Measurements from ENCODE around the gene UQCR10. TPM values are rescaled to one million over a fixed set of nuclear protein-coding genes. Genes with fewer than 3 reads are reported as not detected.

UQCR10 gene
- total RNA-seq, 1 experiment from 2014 or later, result 119 TPM

- intact Hi-C loops (cut with micrococcal nuclease), result no loop called here
- no peaks in the 10 kb centered on the region for H3K27me3 ChIP-seq (ENCODE audit: insufficient read depth, low read length)
- no peak overlapping the region for H3K4me3 ChIP-seq (replicated peaks in 1 of 2; ENCODE audit: low read depth in 1 of 2, low read length in 2 of 2)
- no peak overlapping the region for H3K4me2 ChIP-seq (ENCODE audit: low read length)
- RAD21 ChIA-PET (ENCODE audit: low non-redundant PET in 1 of 2, low total read pairs in 2 of 2, uncharacterized antibody in 2 of 2, unreplicated experiment in 2 of 2), result interaction anchor here in 1 of 2 experiments (0.6 kb wide), 1 partner anchor 496 kb away, joined by 3 read pairs; no protein-coding TSS in a partner anchor
- no peak overlapping the region for H3K9ac ChIP-seq (ENCODE audit: low read length)
- CTCF ChIA-PET, result no interaction called here
- TF ChIP-seq ZNF274 (IDR thresholded peaks at IDR 0.05; ENCODE audit: low read depth, low read length) (no peak), ELF1 (IDR thresholded peaks at IDR 0.05; ENCODE audit: borderline replicate concordance, low read depth) (no peak), POLR2A (IDR thresholded peaks at IDR 0.05; ENCODE audit: borderline replicate concordance, extremely low read depth, insufficient read depth, insufficient read length) (no peak), TCF7L2 (IDR thresholded peaks at IDR 0.05; ENCODE audit: borderline replicate concordance, extremely low read depth, insufficient read depth, insufficient read length) (no peak), ZFX (IDR thresholded peaks at IDR 0.05) (no peak), FOSL1 (IDR thresholded peaks at IDR 0.05; ENCODE audit: low read depth) (no peak), YY1 (IDR thresholded peaks at IDR 0.05; ENCODE audit: extremely low read depth, insufficient replicate concordance, low read depth, low read length) (no peak), SRF (IDR thresholded peaks at IDR 0.05; ENCODE audit: low read depth) (no peak), CEBPB (IDR thresholded peaks at IDR 0.05; ENCODE audit: low read depth) (no peak), ZBTB33 (IDR thresholded peaks at IDR 0.05; ENCODE audit: extremely low read depth, insufficient replicate concordance, low read length) (no peak), ATF3 (IDR thresholded peaks at IDR 0.05) (no peak), RAD21 (IDR thresholded peaks at IDR 0.05; ENCODE audit: low read depth) (no peak), JUND (IDR thresholded peaks at IDR 0.05) (no peak), CBX3 (IDR thresholded peaks at IDR 0.05; ENCODE audit: low read depth) (no peak), EZH2phosphoT487 (IDR thresholded peaks at IDR 0.05; ENCODE audit: borderline replicate concordance) (no peak), POLR2AphosphoS5 (IDR thresholded peaks at IDR 0.05; ENCODE audit: low read depth, low read length) (no peak), EZH2 (IDR thresholded peaks at IDR 0.05) (no peak)
- TF ChIP-seq, protein P1, sequence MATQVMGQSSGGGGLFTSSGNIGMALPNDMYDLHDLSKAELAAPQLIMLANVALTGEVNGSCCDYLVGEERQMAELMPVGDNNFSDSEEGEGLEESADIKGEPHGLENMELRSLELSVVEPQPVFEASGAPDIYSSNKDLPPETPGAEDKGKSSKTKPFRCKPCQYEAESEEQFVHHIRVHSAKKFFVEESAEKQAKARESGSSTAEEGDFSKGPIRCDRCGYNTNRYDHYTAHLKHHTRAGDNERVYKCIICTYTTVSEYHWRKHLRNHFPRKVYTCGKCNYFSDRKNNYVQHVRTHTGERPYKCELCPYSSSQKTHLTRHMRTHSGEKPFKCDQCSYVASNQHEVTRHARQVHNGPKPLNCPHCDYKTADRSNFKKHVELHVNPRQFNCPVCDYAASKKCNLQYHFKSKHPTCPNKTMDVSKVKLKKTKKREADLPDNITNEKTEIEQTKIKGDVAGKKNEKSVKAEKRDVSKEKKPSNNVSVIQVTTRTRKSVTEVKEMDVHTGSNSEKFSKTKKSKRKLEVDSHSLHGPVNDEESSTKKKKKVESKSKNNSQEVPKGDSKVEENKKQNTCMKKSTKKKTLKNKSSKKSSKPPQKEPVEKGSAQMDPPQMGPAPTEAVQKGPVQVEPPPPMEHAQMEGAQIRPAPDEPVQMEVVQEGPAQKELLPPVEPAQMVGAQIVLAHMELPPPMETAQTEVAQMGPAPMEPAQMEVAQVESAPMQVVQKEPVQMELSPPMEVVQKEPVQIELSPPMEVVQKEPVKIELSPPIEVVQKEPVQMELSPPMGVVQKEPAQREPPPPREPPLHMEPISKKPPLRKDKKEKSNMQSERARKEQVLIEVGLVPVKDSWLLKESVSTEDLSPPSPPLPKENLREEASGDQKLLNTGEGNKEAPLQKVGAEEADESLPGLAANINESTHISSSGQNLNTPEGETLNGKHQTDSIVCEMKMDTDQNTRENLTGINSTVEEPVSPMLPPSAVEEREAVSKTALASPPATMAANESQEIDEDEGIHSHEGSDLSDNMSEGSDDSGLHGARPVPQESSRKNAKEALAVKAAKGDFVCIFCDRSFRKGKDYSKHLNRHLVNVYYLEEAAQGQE (IDR thresholded peaks at IDR 0.05; ENCODE audit: low read depth), result no peak
- TF ChIP-seq, protein P2, sequence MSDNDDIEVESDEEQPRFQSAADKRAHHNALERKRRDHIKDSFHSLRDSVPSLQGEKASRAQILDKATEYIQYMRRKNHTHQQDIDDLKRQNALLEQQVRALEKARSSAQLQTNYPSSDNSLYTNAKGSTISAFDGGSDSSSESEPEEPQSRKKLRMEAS (IDR thresholded peaks at IDR 0.05), result no peak
- TF ChIP-seq, protein P3, sequence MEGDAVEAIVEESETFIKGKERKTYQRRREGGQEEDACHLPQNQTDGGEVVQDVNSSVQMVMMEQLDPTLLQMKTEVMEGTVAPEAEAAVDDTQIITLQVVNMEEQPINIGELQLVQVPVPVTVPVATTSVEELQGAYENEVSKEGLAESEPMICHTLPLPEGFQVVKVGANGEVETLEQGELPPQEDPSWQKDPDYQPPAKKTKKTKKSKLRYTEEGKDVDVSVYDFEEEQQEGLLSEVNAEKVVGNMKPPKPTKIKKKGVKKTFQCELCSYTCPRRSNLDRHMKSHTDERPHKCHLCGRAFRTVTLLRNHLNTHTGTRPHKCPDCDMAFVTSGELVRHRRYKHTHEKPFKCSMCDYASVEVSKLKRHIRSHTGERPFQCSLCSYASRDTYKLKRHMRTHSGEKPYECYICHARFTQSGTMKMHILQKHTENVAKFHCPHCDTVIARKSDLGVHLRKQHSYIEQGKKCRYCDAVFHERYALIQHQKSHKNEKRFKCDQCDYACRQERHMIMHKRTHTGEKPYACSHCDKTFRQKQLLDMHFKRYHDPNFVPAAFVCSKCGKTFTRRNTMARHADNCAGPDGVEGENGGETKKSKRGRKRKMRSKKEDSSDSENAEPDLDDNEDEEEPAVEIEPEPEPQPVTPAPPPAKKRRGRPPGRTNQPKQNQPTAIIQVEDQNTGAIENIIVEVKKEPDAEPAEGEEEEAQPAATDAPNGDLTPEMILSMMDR (IDR thresholded peaks at IDR 0.05 in 2 of 3, conservative IDR thresholded peaks at IDR 0.05 in 1 of 3; ENCODE audit: borderline replicate concordance in 1 of 3, insufficient read depth in 1 of 3, low read depth in 2 of 3, low read length in 2 of 3), result no peak
- H3K9me2 ChIP-seq (ENCODE audit: insufficient read depth), result no peaks in the 10 kb centered on the region
- ATAC-seq (no peak), DNase-seq (ENCODE audit: low read depth, low spot score) (no peak)
- BruUV-seq (replicated peaks), result no TSS peak
- no peak overlapping the region for H2AFZ ChIP-seq (ENCODE audit: low read depth, low read length, poor library complexity, severe bottlenecking)
- peaks cover 23 to 26% of the 10 kb centered on the region in 2 experiments for H3K4me1 ChIP-seq (ENCODE audit: control insufficient read depth in 1 of 2, insufficient read depth in 2 of 2, low read length in 2 of 2)
- no peak overlapping the region for H3K27ac ChIP-seq (ENCODE audit: low read depth, low read length)
- no peaks in the 10 kb centered on the region for H4K20me1 ChIP-seq (ENCODE audit: insufficient read depth)
- no peaks in the 10 kb centered on the region for H3K79me2 ChIP-seq (ENCODE audit: insufficient read depth, low read length)
- POLR2A ChIA-PET, result no interaction called here
- H3K36me3 ChIP-seq (ENCODE audit: control insufficient read depth in 1 of 2, insufficient read depth in 2 of 2, low read length in 2 of 2), result peaks cover 16 to 39% of the 10 kb centered on the region in 2 experiments; a peak in 3 of 4 replicates
- H3K9me3 ChIP-seq (ENCODE audit: control insufficient read depth in 1 of 2, insufficient read depth in 1 of 2, low read depth in 1 of 2, low read length in 2 of 2), result no peaks in the 10 kb centered on the region
Observed at GRCh38 chr22:29801153-29801552, 34.0 kb downstream of the UQCR10 start.

Measured in HCT116 (cell line).